HG02678 (cell line): Measurements from ENCODE around the gene NAA20.

Experiments
- ATAC-seq: cut with Tn5 transposase; IDR thresholded peaks from one replicate; pipeline ENCODE4 v1.9.1; 2021; ENCODE audit warnings: mild to moderate bottlenecking, moderate library complexity; ENCODE audit not compliant: unreplicated experiment

The NAA20 gene

GRCh38 chr20:20073801-20074371 is 56.7 kb downstream of the NAA20 start:
- no peak for ATAC-seq

DNA sequence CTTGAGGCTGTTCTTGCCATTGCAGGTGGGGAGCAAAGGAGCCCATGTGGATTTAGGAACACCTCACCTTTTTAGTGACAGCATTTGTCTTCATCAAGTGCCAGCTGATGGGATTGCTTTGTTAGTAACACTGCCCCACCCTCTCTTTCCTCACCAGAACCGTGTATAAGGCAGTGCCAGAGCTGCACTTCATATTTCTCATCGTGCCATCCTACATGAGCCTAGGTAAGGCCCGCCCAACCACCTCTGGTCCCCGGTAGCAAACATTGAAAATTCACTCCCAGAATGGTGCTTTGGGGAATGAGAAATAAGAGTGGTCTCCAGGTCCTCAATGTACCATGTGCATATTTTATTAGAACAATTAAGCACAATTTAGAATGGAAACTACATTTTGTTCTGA is 57.9 kb downstream of the NAA20 start:
- ATAC-seq = no peak

GRCh38 chr20:20076297-20077065 is 59.3 kb downstream of the NAA20 start:
- ATAC-seq = no peak

- ATAC-seq = no peak
These were observed 60.9 kb downstream of the NAA20 start for GRCh38 chr20:20078041-20078440.

GRCh38 chr20:20079102-20079784 is 62.1 kb downstream of the NAA20 start:
- ATAC-seq = no peak
